ENCODE data around the gene TSPAN5. TPM values are rescaled to one million over a fixed set of nuclear protein-coding genes. Genes with fewer than 3 reads are reported as not detected.
"Not testable (repeated sequence)": the region's sequence is repeated elsewhere in the genome, so short reads cannot be mapped to it uniquely, and the experiment has no call there.

The TSPAN5 gene
- total RNA-seq, 1 experiment from 2014 or later = 41.8 TPM

DNA sequence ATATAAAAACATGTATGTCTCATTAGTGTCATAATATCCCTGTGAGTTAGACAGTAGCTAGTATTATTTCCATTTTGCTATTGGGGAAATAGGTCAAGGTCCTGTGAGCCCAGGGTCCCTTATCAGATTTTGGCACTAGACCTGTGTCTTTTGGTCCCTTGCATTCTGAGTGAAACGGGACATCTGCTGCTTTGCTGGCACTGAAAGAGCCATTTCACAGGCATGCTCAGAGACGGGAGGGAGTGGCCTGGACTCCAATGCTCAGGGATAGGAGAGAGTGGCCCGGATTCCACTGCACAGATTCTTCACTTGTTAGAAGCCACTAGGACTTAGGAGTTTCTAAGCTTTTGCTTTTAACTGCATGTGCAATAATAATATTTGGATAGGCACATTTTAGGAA is 177.2 kb downstream of the TSPAN5 start:
- Histone ChIP-seq H3K4me2 (ENCODE audit: low read length) (no peak overlapping the region), H3K9ac (ENCODE audit: low read length) (peak overlapping the region; percentile 58; the same call in 1 of the 2 replicates), H3K9me3 (ENCODE audit: low read length) (no peaks in the 10 kb centered on the region), H3K27ac (ENCODE audit: low read length) (peak overlapping the region; percentile 97), H3K36me3 (ENCODE audit: low read depth, low read length) (peaks cover 19% of the 10 kb centered on the region; the same call in 1 of the 2 replicates), H3K4me1 (ENCODE audit: insufficient read depth, low read length) (peaks cover 69% of the 10 kb centered on the region), H3F3A (ENCODE audit: low read length, unreplicated experiment) (no peaks in the 10 kb centered on the region), H3K27me3 (ENCODE audit: low read length) (no peaks in the 10 kb centered on the region), H2AFZ (ENCODE audit: low read length) (no peak overlapping the region), H3K9me2 (replicated peaks; ENCODE audit: low read length) (no peaks in the 10 kb centered on the region), H4K20me1 (ENCODE audit: low read length) (no peaks in the 10 kb centered on the region), H3K4me3 (ENCODE audit: low read length) (no peak overlapping the region), H3K79me2 (ENCODE audit: low read length) (peaks cover 41% of the 10 kb centered on the region)
- BruUV-seq (replicated peaks) = no TSS peak
- ChIA-PET CTCF (no interaction called here), POLR2A (ENCODE audit: unreplicated experiment) (no interaction called here)
- ATAC-seq = no peak
- TF ChIP-seq CTCF (conservative IDR thresholded peaks at IDR 0.05; ENCODE audit: low read depth, low read length) (no peak), EZH2 (IDR thresholded peaks at IDR 0.05; ENCODE audit: low read length, unreplicated experiment) (no peak), EZH2phosphoT487 (IDR thresholded peaks at IDR 0.05; ENCODE audit: borderline replicate concordance, low read length) (no peak)
- no peak for DNase-seq
- intact Hi-C loops (cut with micrococcal nuclease) = loop anchor here (5.0 to 10.0 kb wide), 2 partner anchors 94 to 146 kb away; no protein-coding TSS in a partner anchor

DNA sequence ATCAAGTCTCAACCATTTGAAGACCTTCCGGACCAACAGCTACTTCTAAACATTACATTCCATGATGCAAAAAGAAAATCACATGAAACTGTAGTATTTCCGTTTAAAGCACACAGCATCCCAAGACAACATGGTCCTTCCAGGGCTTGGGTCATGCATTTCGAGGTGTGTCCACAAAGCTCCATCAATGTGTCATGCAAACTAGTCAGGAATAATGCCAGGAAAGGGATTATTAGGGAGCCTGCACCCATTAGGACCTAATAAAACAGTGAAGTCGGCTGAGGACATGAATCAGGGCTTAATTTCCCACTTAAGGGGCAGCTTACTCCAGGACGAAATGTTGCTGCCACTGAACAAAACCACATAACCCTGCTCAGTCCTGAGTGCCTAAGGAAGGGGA is 177.9 kb downstream of the TSPAN5 start:
- Histone ChIP-seq H3K4me3 (ENCODE audit: low read length) (no peak overlapping the region; the same call in 1 of the 2 replicates), H3K79me2 (ENCODE audit: low read length) (peaks cover 41% of the 10 kb centered on the region), H2AFZ (ENCODE audit: low read length) (no peak overlapping the region), H3K27me3 (ENCODE audit: low read length) (no peaks in the 10 kb centered on the region), H3K9me3 (ENCODE audit: low read length) (no peaks in the 10 kb centered on the region), H3F3A (ENCODE audit: low read length, unreplicated experiment) (no peaks in the 10 kb centered on the region), H3K4me1 (ENCODE audit: insufficient read depth, low read length) (peaks cover 69% of the 10 kb centered on the region), H3K9ac (ENCODE audit: low read length) (peak overlapping the region; percentile 58), H3K9me2 (replicated peaks; ENCODE audit: low read length) (no peaks in the 10 kb centered on the region), H4K20me1 (ENCODE audit: low read length) (no peaks in the 10 kb centered on the region), H3K27ac (ENCODE audit: low read length) (peak overlapping the region; percentile 97), H3K36me3 (ENCODE audit: low read depth, low read length) (peaks cover 21% of the 10 kb centered on the region; the same call in 1 of the 2 replicates), H3K4me2 (ENCODE audit: low read length) (peak overlapping the region; percentile 86)
- TF ChIP-seq CTCF (conservative IDR thresholded peaks at IDR 0.05; ENCODE audit: low read depth, low read length) (no peak), EZH2phosphoT487 (IDR thresholded peaks at IDR 0.05; ENCODE audit: borderline replicate concordance, low read length) (no peak), EZH2 (IDR thresholded peaks at IDR 0.05; ENCODE audit: low read length, unreplicated experiment) (no peak)
- CTCF ChIA-PET = no interaction called here
- BruUV-seq (replicated peaks) = no TSS peak
- POLR2A ChIA-PET (ENCODE audit: unreplicated experiment) = no interaction called here
- no peak for ATAC-seq
- intact Hi-C loops (cut with micrococcal nuclease) = loop anchor here (5.0 to 10.0 kb wide), 2 partner anchors 94 to 147 kb away; no protein-coding TSS in a partner anchor
- DNase-seq = peak; percentile 24

GRCh38 chr4:98479590-98479989 is 178.8 kb downstream of the TSPAN5 start:
- Histone ChIP-seq H3K4me2 (ENCODE audit: low read length) (peak overlapping the region; percentile 86), H3K4me1 (ENCODE audit: insufficient read depth, low read length) (peaks cover 77% of the 10 kb centered on the region), H3K27ac (ENCODE audit: low read length) (peak overlapping the region; percentile 97), H3K79me2 (ENCODE audit: low read length) (peaks cover 41% of the 10 kb centered on the region), H3K4me3 (ENCODE audit: low read length) (peak overlapping the region; percentile 53), H3K9ac (ENCODE audit: low read length) (peak overlapping the region; percentile 58), H3K36me3 (ENCODE audit: low read depth, low read length) (peaks cover 25% of the 10 kb centered on the region)
- BruUV-seq (replicated peaks); H3K9me3 ChIP-seq (ENCODE audit: low read length); intact Hi-C loops (cut with micrococcal nuclease); H2AFZ ChIP-seq (ENCODE audit: low read length); H4K20me1 ChIP-seq (ENCODE audit: low read length); POLR2A ChIA-PET (ENCODE audit: unreplicated experiment); H3K9me2 ChIP-seq (replicated peaks; ENCODE audit: low read length); H3K27me3 ChIP-seq (ENCODE audit: low read length); CTCF ChIA-PET; H3F3A ChIP-seq (ENCODE audit: low read length, unreplicated experiment); ATAC-seq: not testable (repeated sequence)
- DNase-seq = peak; percentile 76
